Activated CD4-positive, alpha-beta T cell treated with anti-CD3 and anti-CD28 coated beads, Interleukin-2, amount 50 U/mL, for 24 hours (primary cell): ENCODE results near the gene C20orf204.

Experiments used
- DNase-seq, 2 donors: peaks; one replicate each; pipeline ENCODE4 v3.0.0-alpha.2; 2020; ENCODE audit warnings: low read depth in 1 of 2, low spot score in 1 of 2

Gene C20orf204

DNA sequence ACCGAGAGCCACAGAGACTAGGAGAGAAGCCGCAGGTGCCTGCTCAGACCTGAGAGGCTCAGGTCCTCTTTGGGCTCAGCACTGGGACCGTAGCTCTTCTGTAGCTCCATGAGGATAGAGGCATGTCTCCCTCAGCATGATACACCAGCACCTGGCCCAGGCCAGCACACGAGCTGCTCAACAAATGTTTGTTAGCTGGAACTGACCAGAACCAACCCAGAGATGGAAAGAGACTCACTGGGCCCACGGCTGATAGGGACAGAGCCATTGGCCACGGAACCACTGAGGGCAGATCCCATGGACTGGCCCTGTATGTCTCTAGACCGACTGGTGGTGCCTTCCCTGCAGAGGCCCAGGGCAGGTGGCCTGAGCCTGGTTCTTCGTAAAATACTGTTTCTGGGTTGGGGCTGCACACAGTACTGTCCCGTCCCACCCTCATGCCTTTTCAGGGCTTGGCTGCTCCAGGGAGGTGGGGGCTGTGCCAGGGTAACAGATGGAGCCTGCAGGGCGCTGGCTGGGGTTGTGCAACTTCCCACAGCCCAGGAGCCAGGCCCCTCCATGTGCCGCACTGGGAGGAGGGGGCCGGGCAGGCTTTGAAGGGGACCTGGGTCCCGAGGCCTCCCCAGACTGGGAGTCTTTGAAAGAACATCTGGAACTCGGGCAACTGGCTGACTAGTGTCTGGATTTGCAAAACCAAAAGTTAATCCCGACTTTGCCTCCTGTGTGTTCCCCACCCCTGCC is 5.2 kb downstream of the C20orf204 start:
- DNase-seq: no peak

DNA sequence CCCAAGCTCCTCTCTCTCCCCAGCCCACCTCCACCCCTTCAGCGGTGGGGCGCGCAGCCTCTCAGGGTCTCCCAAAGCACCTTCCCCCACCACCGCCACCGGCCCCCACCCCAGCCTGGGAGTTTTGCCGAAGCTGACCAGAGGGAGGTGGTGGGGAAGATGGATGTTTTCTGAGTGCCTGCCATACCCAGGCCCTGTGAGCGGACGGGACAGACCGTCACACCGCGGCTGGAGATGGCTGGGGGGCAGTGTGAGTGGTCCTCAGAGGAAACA is 5.7 kb downstream of the C20orf204 start:
- DNase-seq: no peak

DNA sequence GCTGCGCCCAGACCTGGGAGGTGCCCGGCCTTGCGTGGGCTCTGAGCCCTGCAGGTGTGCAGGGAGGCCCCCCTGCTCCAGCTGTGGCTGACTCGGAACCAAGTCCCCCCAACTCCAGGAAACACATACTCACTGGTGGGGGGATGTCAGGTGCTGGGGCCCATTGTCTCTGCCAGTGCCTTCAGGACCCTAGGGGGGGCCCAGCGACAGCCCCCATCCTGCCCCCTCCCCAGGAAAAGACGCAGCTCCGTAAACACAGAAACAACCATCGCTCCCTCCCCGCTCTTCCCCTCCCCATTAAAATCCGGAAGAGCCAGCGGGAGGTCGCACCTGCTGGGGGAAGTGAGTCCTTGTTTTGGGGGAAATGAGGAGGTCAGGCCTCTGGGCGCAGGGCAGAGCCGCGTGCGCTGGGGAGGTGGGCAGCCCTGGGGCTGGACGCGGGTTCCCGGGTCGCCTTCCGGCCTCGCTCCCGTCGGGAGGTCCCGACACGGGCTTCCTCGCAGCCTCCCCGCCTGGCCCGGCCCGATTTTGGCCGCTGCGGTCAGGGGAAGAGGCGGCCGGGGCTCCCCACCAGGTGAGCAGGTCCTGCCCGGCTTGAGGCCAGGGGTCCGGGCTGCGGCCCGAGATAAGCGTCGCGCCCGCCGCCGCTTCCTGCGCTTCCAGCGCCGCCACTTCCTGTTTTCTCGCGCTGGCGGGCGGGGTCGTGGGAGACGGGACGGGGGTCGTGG is 6.2 kb downstream of the C20orf204 start:
- no peak for DNase-seq

DNA sequence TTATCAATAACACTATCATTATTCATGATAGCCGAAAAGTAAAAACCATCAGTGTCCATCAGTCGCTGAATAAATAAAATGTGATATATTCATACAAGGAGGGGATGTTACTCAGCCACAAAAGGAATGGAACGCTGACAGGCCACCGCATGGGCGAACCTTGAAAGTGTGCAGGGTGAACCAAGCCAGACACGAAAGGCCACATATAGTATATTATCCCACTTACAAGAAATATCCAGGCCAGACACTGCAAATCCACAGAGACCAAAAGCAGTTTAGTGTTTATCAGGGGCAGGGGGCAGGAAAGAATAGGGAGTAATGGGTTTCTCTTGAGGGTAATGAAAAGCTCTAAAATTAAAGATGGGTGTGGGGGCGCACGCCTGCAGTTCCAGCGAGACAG is 7.8 kb downstream of the C20orf204 start:
- DNase-seq: no peak

DNA sequence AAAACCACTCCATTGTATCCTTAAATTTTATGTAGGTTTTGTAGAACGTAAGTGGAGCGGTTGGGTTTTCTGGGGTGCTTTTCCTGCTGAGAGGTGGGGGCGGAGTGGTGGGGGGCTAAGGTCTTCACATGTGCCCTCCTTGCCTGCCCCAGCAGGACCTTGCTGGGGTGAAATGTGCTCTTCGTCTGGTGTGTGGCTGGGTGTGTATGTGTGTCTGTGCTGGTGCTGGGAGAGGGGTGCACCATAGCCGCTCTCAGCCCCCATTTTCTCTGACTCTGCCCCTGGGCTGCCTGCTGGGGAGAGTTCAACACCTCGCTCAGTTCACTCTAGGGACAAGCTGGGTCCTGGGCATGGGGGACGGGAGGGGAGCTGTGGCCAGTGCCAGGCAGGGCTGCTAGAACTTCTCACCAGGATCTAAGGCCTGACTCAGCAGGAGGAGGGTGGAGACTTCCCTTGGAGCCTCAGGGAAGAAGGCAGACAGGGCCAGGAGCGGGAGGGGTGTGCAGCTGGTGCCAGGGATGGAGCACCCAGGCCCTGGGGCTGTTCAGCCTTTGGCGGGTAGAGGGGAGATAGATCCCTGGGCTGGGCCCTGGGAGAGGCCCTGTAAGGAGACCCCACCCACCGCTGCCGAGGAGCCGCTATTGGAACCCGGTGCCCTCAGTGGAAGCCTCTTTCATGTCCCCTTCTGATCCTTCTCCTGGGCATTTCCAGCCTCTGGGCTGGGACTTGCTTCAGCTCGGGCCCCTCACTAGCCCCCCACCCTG is 8.7 kb downstream of the C20orf204 start:
- no peak for DNase-seq

DNA sequence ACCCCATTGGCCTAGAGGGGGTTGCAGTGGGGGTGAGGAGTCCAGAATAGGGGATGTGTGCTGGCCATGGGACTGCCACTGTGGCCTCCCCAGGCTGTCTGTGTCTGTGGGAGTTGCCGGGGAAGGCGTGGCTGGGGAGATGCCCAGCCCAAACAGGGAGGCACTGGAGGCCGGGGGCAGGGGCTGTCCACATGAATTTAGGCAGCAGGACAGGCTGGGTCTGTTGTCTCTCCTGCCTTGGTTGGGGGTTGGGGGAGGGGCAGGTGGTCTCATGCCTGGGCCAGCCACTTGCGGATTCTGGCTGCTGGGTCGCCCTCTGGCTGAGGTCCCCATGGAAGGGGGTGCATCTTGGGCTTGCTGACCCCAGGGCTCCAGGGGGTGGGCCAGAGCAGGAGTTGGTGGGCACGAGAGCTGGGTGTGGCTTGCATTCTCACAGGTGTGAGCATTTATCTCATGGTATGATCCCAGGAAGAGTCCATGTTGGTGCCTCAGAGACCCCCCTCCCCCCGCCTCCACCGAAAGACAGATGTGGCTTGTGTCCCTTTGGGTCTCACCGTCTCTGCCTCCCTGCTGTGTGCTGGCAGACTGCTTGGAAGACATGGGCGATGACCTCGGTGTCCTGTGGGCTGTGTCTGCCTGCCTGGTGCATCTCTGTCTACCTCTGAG is 9.5 kb downstream of the C20orf204 start:
- DNase-seq: no peak

DNA sequence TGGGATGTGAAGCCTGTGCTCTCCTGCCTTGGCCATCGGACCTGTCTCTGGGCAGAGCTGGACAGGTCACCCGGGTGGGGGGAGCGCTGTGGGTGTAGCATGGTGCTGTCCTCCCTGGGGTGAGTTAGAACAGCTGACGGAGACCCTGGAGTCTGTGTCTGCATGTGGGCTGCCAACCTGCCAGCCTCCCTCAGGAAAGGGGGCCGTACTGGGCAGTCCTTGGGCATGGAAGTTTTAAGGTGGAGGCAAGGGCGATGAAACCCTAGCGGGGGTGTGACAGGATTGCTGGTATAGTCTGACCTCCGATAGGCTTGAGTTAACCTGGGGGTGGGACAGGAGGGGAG is 11.0 kb downstream of the C20orf204 start:
- no peak for DNase-seq

DNA sequence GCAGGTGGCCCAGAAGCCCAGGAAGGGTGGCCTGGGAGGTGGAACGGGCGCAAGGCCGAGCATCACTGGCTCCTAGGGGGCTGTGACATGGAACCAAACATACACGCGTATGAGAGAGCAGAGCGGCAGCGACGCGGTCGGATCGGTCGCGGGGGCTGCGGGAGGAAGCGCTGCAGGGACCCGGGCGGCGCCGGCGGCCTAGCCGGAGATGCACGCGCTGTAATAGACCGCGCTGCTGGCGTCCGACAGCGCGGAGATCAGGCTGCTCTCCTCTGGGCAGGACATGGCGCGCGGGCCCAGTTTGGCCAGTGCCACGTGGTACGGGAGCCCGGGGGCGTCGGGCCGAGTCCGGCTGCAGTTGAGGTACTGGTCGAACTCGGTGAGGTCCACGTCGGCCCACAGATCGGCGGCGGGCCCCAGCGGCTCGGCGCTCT is 12.0 kb downstream of the C20orf204 start:
- DNase-seq: no peak

DNA sequence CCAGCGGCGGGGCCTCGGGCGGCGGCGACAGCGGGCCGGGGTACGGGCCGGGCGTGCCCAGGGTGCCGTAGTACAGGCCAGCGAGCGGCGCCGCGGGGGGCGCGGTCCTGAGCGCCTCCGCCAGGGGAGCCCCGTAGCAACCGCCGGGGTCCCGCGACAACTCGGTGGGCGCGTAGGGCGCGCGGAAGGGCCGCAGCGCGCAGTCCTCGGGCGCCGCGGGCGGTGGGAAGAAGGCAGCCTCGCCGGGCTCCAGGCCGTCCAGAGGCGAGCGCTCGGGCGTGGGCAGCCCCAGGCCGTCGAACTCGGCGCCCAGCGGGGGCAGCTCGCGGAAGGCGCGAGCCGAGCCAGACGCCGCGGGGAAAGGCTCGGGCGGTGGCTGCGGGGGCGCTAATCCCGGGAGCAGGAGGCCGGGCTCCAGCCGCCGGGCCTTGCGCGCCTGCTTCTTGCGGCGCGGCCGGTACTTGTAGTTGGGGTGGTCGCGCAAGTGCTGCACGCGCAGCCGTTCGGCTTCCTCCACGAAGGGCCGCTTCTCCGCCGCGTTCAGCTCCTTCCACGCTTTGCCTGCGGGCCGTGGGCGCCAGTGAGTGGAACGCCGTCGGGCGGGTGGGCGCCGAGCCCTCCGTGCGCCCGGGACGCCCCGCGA is 12.5 kb downstream of the C20orf204 start:
- DNase-seq: no peak

DNA sequence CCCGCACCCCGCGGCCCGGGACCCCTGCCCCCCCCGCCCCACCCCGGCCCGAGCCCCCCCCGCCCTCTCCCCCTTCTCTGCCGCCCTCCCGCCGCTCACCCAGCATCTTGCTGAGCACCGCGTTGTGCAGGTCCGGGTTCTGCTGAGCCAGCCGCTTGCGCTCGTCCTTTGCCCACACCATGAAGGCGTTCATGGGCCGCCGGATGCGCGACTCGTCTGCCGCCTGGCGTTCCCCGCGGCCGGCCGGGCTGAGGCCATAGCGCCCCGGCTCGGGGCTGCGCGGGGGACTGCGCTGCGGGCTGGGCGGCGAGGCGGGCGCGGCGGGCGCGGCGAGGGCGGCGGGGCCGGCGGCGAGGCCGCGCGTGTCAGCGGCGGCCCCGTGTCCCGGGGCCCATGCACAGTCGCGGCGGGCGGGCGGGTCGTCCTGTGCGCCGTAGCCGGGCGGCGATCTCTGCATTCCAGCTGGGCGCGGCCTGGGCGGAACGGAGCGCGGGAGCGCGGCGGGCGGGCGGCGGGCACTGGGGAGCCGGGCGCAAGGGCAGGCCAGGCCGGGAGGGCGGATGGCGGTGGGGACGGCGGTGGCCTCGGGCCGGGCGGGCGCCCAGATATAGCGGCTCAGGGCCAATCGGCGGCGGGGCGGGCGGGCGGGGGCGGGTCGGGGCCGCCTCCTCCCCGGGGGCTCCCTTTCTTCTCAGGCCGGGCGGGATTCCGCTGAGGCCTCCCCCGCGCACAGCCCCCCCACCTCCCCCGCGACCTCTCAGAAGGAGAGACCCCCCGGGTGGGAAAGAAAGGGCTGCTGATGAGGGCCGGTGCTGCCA is 13.3 kb downstream of the C20orf204 start, which contains the start of gene SOX18:
Gene SOX18 (minus strand): TSS at position 580 of the 818 bp plus-strand sequence. CDS start 123 bp downstream, at position 457.
- no peak for DNase-seq

DNA sequence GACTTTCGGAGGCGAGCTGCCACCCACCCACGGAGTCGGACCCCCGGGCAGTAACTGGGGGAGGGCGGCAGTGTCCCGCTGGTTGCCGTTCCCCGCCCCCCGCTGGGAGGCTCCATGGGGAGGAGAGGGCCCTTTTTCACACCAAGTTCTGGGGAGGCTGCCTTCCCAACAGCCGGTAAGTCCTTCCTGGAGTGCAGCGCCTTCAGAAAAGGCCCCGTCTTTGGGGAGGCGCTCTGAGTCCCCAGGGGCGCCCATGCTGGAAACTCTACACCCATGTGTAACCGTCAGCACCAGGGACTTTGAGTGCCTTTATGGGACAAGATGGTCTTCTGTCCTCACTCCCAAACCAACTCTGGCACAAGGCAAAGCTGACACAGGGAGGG is 13.9 kb downstream of the C20orf204 start:
- DNase-seq: no peak

DNA sequence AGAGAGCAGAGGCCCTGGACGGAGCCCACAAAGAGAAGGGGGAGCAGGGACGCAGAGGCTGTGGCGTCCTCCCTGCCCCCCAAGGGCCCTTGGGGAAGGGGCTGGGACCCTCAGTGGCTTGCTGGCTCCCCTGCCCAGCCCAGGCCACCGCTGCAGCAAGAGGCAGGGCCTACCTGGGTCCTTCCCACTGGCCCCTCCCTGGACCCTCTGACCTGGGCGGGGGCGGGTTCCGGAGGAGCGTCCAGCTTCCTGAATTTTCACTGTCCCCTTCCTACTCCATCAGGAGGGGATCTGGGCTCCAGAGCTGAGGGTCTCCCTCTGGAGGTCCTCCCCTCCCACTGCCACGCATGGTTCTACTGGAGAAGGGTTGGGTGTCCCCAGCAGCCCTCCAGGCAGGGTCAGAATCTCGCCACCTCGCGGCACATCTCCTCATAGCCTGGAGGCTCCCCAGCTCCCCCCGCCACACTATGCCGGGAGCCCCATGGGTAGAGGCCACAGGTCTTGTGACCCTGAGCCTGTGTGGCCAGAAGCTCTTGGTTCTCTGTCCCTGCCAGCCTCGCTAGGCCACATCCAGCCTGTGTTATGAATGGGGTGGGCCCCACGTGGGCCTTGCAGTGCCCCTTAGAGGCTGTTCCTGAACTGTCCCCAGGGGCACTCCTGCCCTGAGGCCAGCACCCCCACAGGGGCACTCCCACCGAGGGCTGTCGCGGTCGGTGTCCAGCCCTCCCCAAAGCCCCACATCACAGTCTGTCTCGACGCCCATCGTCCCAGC is 14.5 kb downstream of the C20orf204 start:
- DNase-seq: no peak

DNA sequence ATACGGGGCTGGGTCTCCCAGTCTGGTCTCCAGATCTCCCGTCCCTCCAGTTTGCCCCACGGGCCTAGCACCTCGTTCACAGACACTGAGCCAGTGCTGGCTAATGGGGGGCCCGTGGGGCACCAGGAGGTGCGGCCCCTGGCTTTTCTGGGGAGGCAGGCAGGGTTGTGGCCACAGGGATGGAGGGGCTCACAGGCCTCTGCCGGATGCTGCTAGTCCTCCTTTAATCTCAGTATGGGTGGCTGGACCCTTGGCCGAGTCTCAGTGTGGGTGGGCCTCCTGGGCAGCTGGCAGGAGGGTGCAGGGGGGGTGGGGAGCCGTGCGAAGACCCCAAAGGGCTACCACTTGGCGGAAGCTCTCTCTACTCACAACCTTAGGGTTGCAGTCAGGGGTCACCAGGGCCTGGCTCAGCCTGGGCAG is 15.1 kb downstream of the C20orf204 start:
- no peak for DNase-seq

DNA sequence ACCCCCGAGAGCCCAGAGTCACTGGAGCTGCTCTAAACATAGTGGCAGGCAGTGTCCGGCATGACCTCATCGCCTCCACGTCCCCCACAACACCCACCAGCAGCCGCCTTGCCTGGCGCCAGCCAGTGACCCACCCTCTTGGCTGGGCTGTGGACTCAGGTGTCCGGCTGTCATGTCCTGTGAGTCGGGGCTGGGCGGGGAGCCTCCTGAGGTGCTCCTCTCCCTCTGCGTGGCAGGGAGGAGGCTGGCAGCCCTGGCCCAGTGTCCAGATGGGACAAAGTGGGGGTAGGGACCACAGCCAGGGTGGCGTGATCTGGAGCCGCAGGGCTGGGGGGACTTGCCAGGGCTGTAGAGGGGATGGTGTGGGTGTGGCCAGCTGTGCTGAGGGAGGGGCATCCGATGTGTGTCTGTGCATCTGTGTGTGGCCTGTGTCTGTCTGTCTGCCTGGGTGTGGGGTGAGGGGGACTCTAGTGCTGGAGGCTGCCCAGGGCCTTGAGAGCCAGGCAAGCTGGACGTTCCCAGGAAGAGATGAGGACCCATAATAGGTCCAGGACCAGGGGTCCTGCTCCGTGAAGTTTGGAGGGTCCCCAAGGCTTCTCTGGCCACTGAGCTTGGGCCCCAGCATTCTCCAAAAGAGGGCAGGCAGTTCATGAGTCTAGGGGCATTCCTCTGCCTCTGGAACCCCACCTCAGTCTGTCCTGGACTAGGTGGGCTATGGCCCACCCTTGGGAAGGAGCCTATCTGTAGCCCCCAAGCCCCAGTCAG is 15.8 kb downstream of the C20orf204 start:
- DNase-seq: no peak

DNA sequence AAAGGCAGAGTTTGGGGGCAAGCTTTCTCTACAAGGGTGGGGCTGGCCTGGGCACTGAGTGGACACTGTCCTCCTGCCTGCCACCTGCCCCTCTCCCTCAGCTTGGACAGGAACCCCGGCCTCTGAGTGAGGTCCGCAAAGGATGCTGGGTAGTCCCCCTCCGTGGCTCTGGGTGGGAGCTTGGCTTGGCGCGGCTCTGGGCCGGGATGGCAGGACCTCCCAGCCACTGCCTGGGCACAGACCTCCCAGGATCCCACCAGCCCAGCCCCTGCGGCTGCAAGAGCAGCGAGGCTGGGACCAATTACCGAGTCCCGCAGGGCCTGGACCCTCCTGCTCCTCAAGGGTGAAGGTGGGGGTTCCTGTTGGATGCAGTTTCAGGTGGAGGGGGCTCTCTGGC is 16.3 kb downstream of the C20orf204 start:
- no peak for DNase-seq

DNA sequence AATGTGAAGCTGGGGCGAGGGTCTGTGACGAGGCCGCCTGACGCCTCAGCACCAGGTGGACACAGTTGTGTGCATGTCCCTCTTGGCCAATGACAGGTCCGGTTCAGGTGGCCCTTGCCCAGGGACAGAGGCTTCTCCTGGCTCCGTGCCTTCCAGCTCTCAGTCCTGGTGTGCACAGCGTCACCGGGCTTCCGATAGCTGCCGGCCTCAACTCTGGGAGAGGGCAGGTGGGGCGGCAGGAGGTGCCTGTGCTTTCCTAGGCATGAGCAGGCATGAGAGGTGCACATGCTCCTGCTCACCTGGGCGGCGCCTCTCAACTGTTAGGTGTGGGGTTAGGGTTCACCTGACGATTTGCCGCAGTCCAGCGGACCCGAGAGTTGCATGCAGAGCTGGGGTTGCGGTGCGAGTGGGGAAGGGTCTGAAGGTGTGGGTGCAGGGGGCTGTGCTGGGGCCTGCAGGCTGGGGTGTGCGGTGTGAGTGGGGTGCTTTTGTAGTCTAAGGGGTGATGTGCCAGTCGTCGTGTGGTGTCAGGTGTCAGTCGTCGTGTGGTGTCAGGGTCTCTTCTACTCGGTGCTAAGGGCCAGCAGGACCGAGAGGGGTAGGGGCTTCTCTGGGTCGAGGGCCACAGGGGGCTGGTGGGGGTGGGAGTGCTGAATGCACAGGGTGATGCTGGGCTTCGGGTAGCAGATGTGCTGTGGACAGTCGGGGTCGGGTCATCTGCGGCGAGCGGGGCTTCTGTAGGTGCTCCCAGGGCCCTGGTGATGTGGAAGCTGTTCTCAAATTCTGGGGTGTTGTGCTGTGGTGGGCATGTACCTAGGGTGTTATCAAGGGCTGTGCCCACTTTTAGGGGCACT is 17.2 kb downstream of the C20orf204 start:
- DNase-seq: no peak

DNA sequence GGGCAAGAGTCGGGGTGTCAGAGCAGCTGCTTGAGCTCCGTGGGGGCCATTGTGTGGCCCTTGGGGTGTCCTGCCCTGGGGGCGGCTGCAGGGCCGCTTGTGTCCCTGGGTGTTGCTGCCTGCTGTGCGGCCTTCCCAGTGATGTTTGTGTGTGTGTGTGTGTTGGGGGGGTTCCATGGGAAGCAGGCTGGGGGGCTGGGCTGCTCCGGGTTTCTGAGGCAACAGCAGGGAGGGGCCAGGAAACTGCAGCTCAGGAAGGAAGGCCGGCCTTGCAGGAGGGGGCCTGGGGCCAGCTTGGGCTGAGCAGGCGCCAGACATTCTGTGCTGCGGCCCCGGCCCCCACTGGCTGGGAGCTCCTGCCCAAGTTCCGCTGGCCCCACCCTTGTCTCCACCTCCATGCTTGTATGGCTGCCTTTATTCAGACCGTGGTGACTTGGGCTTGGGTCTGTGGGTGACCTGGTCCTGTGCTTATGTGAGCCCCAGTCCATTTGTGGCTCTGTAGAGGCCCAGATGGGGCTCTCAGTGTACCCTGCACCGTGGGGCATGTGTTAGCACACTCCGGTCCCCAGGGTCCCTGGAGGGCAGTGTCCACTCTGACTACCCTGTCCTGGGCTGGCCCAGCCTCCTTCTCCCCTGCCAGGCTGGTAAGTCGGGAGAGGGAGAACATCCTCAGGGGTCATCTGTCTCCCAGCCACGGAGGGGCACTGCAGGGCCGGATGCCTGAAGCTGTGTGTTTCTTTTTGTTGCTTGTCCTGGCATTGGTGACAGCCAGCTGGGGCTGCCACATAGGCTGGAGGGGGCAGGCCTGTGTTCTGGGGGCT is 18.1 kb downstream of the C20orf204 start:
- DNase-seq: no peak
